ENCODE measurements around the gene RBMS3. TPM values are rescaled to one million over a fixed set of nuclear protein-coding genes. Genes with fewer than 3 reads are reported as not detected.

RBMS3 gene
- total and polyA plus RNA-seq, 12 donors, result 8.7 to 90.1 (median 51.2) TPM

- Histone ChIP-seq H3K9me3 (replicated peaks in 1 of 3) (peaks cover 0 to 4% (median 0%) of the 10 kb centered on the region in 3 donors), H3K36me3 (replicated peaks in 1 of 2) (no peaks in the 10 kb centered on the region), H3K27ac (no peak overlapping the region), H3K27me3 (no peaks in the 10 kb centered on the region), H3K4me1 (replicated peaks in 1 of 2) (no peaks in the 10 kb centered on the region), H3K4me3 (no peak overlapping the region)
- DNase-seq, result no peak
- WGBS, 4 donors, result 91 to 94% (median 92%) methylated on average over 3 of the region's 3 CpGs
- intact Hi-C loops (cut with DNase I), result no loop called here
- TF ChIP-seq, protein P1, sequence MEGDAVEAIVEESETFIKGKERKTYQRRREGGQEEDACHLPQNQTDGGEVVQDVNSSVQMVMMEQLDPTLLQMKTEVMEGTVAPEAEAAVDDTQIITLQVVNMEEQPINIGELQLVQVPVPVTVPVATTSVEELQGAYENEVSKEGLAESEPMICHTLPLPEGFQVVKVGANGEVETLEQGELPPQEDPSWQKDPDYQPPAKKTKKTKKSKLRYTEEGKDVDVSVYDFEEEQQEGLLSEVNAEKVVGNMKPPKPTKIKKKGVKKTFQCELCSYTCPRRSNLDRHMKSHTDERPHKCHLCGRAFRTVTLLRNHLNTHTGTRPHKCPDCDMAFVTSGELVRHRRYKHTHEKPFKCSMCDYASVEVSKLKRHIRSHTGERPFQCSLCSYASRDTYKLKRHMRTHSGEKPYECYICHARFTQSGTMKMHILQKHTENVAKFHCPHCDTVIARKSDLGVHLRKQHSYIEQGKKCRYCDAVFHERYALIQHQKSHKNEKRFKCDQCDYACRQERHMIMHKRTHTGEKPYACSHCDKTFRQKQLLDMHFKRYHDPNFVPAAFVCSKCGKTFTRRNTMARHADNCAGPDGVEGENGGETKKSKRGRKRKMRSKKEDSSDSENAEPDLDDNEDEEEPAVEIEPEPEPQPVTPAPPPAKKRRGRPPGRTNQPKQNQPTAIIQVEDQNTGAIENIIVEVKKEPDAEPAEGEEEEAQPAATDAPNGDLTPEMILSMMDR (IDR thresholded peaks at IDR 0.05), result no peak
- no peak for TF ChIP-seq POLR2A (IDR thresholded peaks at IDR 0.05)
These were observed 22.7 kb upstream of the RBMS3 start for GRCh38 chr3:29258161-29258560.

DNA sequence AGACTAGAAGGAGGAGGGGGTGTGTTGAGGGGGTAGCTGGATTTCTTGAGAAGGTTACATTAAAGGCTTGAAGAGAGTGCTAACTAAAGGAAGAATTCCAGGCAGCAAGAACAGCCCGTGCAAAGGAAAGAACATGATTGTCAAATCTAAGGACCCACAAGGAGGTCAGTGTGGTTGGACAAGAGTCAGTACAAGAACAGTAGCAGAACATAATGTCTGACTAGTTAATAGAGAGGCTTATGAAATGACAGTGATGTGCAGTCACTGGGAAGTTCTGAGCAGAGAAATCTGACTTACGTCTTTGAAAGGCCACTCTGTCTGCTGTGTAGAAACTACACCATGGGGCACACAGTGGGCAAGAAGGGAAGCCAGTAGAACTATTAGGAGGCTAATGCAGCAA lies 19.8 kb upstream of the RBMS3 start:
- Histone ChIP-seq H3K9me3 (replicated peaks in 1 of 3) (no peaks in the 10 kb centered on the region), H3K4me1 (replicated peaks in 1 of 2) (no peaks in the 10 kb centered on the region), H3K36me3 (replicated peaks in 1 of 2) (no peaks in the 10 kb centered on the region), H3K27ac (no peak overlapping the region), H3K4me3 (no peak overlapping the region), H3K27me3 (no peaks in the 10 kb centered on the region)
- intact Hi-C loops (cut with DNase I), result no loop called here
- TF ChIP-seq, protein P1 (IDR thresholded peaks at IDR 0.05), result no peak
- no peak for TF ChIP-seq POLR2A (IDR thresholded peaks at IDR 0.05)
- no peak for DNase-seq
- 90 to 98% (median 94%) methylated on average over 2 of the region's 2 CpGs for WGBS, 4 donors

- H3K4me3 ChIP-seq, result no peak overlapping the region
- intact Hi-C loops (cut with DNase I), result no loop called here
- no peak overlapping the region for H3K27ac ChIP-seq
- no peaks in the 10 kb centered on the region for H3K9me3 ChIP-seq (replicated peaks in 1 of 3)
- no peaks in the 10 kb centered on the region for H3K4me1 ChIP-seq (replicated peaks in 1 of 2)
- no peak for TF ChIP-seq POLR2A (IDR thresholded peaks at IDR 0.05)
- TF ChIP-seq, protein P1 (IDR thresholded peaks at IDR 0.05), result no peak
- WGBS, 4 donors, result 92 to 96% (median 94%) methylated on average over 4 of the region's 4 CpGs
- H3K36me3 ChIP-seq (replicated peaks in 1 of 2), result no peaks in the 10 kb centered on the region
- H3K27me3 ChIP-seq, result no peaks in the 10 kb centered on the region
- DNase-seq, result no peak
These were observed 17.4 kb upstream of the RBMS3 start for GRCh38 chr3:29263476-29263875.

DNA sequence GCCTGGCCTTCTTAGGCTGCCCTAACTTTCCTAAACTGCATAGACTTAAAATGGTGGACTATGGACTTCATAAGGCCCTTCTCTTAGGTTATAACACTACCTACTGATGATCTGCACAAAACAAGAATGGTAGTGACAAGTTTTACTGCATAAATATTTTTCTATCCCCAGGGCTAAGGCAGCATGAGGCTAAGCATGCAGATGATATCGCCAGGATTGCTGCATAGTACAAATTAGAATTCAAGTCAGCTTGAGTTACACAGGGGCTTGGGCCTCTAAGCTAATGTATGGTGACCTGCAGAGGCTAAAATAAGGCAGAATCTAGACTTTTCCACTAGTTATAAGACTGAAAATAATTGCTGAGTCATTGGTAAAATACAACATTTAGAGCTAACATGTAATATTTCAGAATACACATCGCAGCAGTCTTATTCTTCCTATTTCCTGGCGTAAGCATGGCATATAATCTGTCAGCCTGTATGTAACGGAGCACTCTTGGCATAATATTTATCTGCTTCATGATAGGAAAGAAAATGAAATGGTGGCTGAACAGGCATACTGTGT lies 15.3 kb upstream of the RBMS3 start:
- Histone ChIP-seq H3K9me3 (replicated peaks in 1 of 3) (no peaks in the 10 kb centered on the region), H3K4me1 (replicated peaks in 1 of 2) (no peaks in the 10 kb centered on the region), H3K27me3 (no peaks in the 10 kb centered on the region), H3K36me3 (replicated peaks in 1 of 2) (no peaks in the 10 kb centered on the region), H3K4me3 (no peak overlapping the region), H3K27ac (no peak overlapping the region)
- no peak for TF ChIP-seq POLR2A (IDR thresholded peaks at IDR 0.05)
- TF ChIP-seq, protein P1 (IDR thresholded peaks at IDR 0.05), result no peak
- WGBS, 4 donors, result 93 to 97% (median 96%) methylated on average over 4 of the region's 4 CpGs
- intact Hi-C loops (cut with DNase I), result no loop called here
- DNase-seq, result no peak
